OCI-LY7 (cell line): Measurements from ENCODE around the gene NUDT9.

ENCODE experiments used
- CTCF ChIP-seq: fragments of 200-600 bp; sonication (generic); conservative IDR thresholded peaks from 2 replicates; pipeline ENCODE4 v1.5.1; 2014; ENCODE audit warnings: mild to moderate bottlenecking, antibody characterized with exemption, low read length, moderate library complexity, mixed read lengths
- EZH2phosphoT487 ChIP-seq: fragments of 200-600 bp; sonication (generic); IDR thresholded peaks from 2 replicates; pipeline ENCODE4 v1.6.1; 2018; ENCODE audit warnings: low read depth, borderline replicate concordance, mild to moderate bottlenecking, mixed run types, antibody characterized with exemption, low read length, moderate library complexity, mixed read lengths

GRCh38 chr4:87451537-87451936 is 29.2 kb downstream of the NUDT9 start:
- TF ChIP-seq CTCF (peak; percentile 44), EZH2phosphoT487 (no peak)
